Suprapubic skin (tissue), 4 donors: ENCODE measurements around the gene HES5. TPM values are rescaled to one million over a fixed set of nuclear protein-coding genes. Genes with fewer than 3 reads are reported as not detected.

Experiments
- DNase-seq, 2 donors: peaks; one replicate each; pipeline ENCODE4 v3.0.0-alpha.2; 2019; ENCODE audit warnings: low spot score in 2 of 2
- H3K27ac ChIP-seq: fragments of 200-600 bp; sonication (generic); one replicate; pipeline ENCODE4 v1.5.1; 2019
- H3K27me3 ChIP-seq: fragments of 200-600 bp; sonication (generic); one replicate; pipeline ENCODE4 v1.5.1; 2019
- H3K36me3 ChIP-seq: fragments of 200-600 bp; sonication (generic); one replicate; pipeline ENCODE4 v1.5.1; 2019
- H3K4me1 ChIP-seq: fragments of 200-600 bp; sonication (generic); one replicate; pipeline ENCODE4 v1.5.1; 2019
- H3K4me3 ChIP-seq: fragments of 200-600 bp; sonication (generic); one replicate; pipeline ENCODE4 v1.5.1; 2019; ENCODE audit warnings: mild to moderate bottlenecking
- H3K9me3 ChIP-seq: fragments of 200-600 bp; sonication (generic); one replicate; pipeline ENCODE4 v1.5.1; 2019
- EP300 ChIP-seq: sonication (generic); formaldehyde crosslinking; IDR thresholded peaks from one replicate; pipeline ENCODE4 v1.6.1; 2017; ENCODE audit warnings: antibody characterized with exemption
- POLR2A ChIP-seq, 2 donors: fragments of 450-650 bp; IDR thresholded peaks; one replicate each; pipeline ENCODE4 v1.6.1; 2017; ENCODE audit warnings: antibody characterized with exemption in 2 of 2, mild to moderate bottlenecking in 2 of 2, moderate library complexity in 2 of 2
- POLR2AphosphoS5 ChIP-seq, 3 donors: sonication (generic); formaldehyde crosslinking; IDR thresholded peaks; one replicate each; pipeline ENCODE4 v1.6.1; 2017; ENCODE audit warnings: antibody characterized with exemption in 3 of 3
- WGBS: methylation state at CpG from one replicate; pipeline ENCODE4 v1.1.5; 2018; 5-methylcytosine and 5-hydroxymethylcytosine counted together
- total RNA-seq, 4 donors: library from RNA; depleted of rRNA; stranded (reverse); fragments of >200 nt; gene quantifications; one replicate each; pipeline ENCODE4 v1.1.0, GENCODE V29; 2016
- TF ChIP-seq, protein P1 (sequence below), 2 donors: fragments of 200-600 bp in 1 of 2; fragments of 450-650 bp in 1 of 2; sonication (generic) in 1 of 2; IDR thresholded peaks; one replicate each; pipeline ENCODE4 v1.5.1; 2016 to 2019; ENCODE audit warnings: antibody characterized with exemption in 2 of 2, mild to moderate bottlenecking in 1 of 2, moderate library complexity in 1 of 2

The HES5 gene
- total RNA-seq, 4 donors from 2014 or later = 2.6 to 12.0 (median 5.9) TPM

DNA sequence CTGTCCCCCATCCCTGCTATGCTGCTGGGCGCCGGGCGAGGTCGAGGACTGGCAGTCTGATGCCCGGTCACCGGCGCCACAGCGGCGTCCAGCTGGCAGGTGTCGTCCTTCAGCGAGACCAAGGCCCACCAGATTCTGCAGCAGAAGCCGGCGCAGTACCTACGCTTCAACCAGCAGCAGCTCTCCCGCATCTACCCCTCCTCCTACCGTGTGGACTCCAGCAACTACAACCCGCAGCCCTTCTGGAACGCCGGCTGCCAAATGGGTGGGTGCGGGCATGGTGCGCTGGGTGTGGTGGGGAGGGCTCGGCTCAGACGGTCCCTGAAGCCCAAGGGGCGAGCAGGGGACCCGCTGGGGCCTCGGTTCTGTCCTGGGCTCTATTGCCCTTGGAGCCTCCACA lies 33.3 kb downstream of the HES5 start:
- Histone ChIP-seq H3K9me3 (no peaks in the 10 kb centered on the region), H3K4me1 (peaks cover 16% of the 10 kb centered on the region), H3K36me3 (peaks cover 9% of the 10 kb centered on the region), H3K27ac (no peak overlapping the region), H3K4me3 (no peak overlapping the region), H3K27me3 (peaks cover 34% of the 10 kb centered on the region)
- 95% methylated on average over 10 of the region's 26 CpGs for WGBS
- TF ChIP-seq EP300 = no peak
- TF ChIP-seq, protein P1, sequence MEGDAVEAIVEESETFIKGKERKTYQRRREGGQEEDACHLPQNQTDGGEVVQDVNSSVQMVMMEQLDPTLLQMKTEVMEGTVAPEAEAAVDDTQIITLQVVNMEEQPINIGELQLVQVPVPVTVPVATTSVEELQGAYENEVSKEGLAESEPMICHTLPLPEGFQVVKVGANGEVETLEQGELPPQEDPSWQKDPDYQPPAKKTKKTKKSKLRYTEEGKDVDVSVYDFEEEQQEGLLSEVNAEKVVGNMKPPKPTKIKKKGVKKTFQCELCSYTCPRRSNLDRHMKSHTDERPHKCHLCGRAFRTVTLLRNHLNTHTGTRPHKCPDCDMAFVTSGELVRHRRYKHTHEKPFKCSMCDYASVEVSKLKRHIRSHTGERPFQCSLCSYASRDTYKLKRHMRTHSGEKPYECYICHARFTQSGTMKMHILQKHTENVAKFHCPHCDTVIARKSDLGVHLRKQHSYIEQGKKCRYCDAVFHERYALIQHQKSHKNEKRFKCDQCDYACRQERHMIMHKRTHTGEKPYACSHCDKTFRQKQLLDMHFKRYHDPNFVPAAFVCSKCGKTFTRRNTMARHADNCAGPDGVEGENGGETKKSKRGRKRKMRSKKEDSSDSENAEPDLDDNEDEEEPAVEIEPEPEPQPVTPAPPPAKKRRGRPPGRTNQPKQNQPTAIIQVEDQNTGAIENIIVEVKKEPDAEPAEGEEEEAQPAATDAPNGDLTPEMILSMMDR (IDR thresholded peaks at IDR 0.05) = no peak
- TF ChIP-seq POLR2A (IDR thresholded peaks at IDR 0.05) = no peak
- no peak for DNase-seq

DNA sequence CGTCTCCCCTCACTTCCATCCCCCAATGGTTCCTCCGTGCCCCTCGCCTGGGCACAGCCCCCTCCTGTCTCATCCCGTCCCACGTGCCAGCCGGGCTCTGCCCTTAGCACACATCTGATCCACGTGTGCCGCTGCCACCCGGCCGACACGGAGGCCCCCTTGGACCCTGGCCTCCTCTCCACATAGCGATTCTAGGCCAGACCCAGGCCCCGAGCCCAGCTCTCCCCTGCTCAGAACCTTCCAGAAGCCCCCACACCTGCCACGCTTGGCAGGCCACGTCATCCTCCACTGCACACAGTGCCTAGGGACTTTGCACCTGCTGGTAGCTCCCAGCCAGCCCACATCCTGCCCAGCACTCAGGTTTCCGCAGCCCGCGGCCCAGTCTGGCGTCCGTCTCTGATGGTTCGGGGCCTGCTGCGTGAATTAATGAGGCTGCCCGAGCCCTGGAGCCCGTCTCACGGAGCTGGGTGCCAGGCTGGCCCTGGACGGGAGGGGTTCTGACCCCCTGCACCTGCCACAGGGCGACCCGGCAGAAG lies 33.9 kb downstream of the HES5 start:
- peaks cover 29% of the 10 kb centered on the region for H3K27me3 ChIP-seq
- no peak overlapping the region for H3K4me3 ChIP-seq
- TF ChIP-seq, protein P1 (IDR thresholded peaks at IDR 0.05) = no peak
- TF ChIP-seq POLR2AphosphoS5 (IDR thresholded peaks at IDR 0.05) (no peak), EP300 (no peak), POLR2A (IDR thresholded peaks at IDR 0.05) (no peak)
- H3K36me3 ChIP-seq = peaks cover 11% of the 10 kb centered on the region
- DNase-seq = no peak
- peaks cover 16% of the 10 kb centered on the region for H3K4me1 ChIP-seq
- no peak overlapping the region for H3K27ac ChIP-seq
- WGBS = 96% methylated on average over 16 of the region's 28 CpGs
- H3K9me3 ChIP-seq = no peaks in the 10 kb centered on the region

DNA sequence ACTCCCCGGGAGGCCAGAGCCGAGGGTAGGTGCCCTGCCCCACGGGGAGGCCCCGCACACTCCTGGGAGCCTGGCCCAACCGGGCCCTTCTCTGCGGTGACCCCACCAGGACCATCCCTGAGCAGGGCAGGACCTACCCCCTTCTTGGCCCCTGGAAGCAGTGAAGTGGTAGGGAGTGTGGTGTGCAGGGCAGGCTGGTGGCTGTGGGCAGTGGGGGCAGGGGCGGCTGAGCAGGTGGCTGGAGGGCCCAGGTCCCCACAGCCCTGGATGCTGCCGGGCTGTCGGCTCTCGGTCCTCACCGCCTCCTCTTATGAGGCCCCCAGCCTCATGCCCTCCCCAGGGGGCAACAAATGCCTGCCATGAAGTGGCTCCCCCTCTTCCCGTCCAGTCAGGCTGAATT lies 34.5 kb downstream of the HES5 start:
- H3K4me3 ChIP-seq = no peak overlapping the region
- H3K4me1 ChIP-seq = peaks cover 16% of the 10 kb centered on the region
- H3K36me3 ChIP-seq = peaks cover 15% of the 10 kb centered on the region
- TF ChIP-seq EP300 = no peak
- TF ChIP-seq POLR2A (IDR thresholded peaks at IDR 0.05) = no peak
- TF ChIP-seq, protein P1 (IDR thresholded peaks at IDR 0.05) = no peak
- no peak overlapping the region for H3K27ac ChIP-seq
- DNase-seq = no peak
- 95% methylated on average over 7 of the region's 12 CpGs for WGBS
- H3K27me3 ChIP-seq = peaks cover 26% of the 10 kb centered on the region
- no peaks in the 10 kb centered on the region for H3K9me3 ChIP-seq

DNA sequence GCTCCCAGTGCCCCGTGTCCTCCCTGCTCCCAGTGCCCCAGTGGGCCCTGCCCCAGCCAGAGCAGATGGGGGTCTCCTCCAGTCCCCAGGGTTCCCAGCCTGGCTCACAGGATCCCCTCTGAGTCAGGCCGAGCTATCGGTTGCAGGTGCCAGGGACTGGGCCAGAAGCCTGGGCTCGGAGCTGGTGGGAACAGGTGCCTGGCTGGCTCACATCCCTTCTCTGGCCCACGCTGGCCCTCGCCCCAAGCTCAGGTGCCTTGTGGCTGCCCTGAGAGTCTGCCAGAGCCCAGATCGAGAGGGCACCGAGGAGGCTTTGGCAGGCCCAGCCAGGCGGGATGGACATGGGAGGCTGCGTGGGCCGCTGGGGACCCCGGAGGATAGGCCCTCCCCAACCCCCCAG lies 35.0 kb downstream of the HES5 start:
- TF ChIP-seq POLR2A (IDR thresholded peaks at IDR 0.05) = no peak
- no peak for TF ChIP-seq POLR2AphosphoS5 (IDR thresholded peaks at IDR 0.05)
- TF ChIP-seq, protein P1 (IDR thresholded peaks at IDR 0.05) = no peak
- no peak for TF ChIP-seq EP300
- Histone ChIP-seq H3K27me3 (peaks cover 26% of the 10 kb centered on the region), H3K9me3 (no peaks in the 10 kb centered on the region), H3K36me3 (peaks cover 18% of the 10 kb centered on the region), H3K4me1 (peaks cover 13% of the 10 kb centered on the region), H3K27ac (no peak overlapping the region), H3K4me3 (no peak overlapping the region)
- 74% methylated on average over 7 of the region's 12 CpGs for WGBS
- DNase-seq = no peak

DNA sequence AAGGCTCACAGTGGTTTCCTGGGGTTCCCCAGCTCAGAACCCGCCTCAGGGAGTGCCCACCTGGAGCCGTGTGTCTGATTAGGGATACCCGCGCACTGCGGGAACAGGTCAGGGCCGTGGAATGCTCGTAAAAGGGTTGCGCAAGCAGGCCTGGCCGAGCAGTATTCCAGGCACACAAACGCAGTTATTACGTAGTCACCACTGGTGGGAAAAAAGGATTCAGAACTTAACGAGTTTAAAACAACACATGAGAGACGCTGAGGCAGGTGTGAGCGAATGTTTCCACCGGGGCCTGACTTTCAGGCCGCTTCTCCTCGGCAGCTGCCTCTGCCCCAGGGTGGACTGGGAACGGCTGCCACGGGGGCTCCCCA lies 35.8 kb downstream of the HES5 start:
- no peak for DNase-seq
- H3K4me3 ChIP-seq = no peak overlapping the region
- H3K36me3 ChIP-seq = peaks cover 26% of the 10 kb centered on the region
- peaks cover 22% of the 10 kb centered on the region for H3K27me3 ChIP-seq
- TF ChIP-seq, protein P1 (IDR thresholded peaks at IDR 0.05) = no peak
- TF ChIP-seq EP300 = no peak
- TF ChIP-seq POLR2AphosphoS5 (IDR thresholded peaks at IDR 0.05) = no peak
- TF ChIP-seq POLR2A (IDR thresholded peaks at IDR 0.05) = no peak
- H3K9me3 ChIP-seq = no peaks in the 10 kb centered on the region
- peaks cover 8% of the 10 kb centered on the region for H3K4me1 ChIP-seq
- no peak overlapping the region for H3K27ac ChIP-seq
- WGBS = 56% methylated on average over 15 of the region's 19 CpGs
